Hepatocyte (in vitro differentiated cells): ENCODE measurements around the gene LYZL4. TPM values are rescaled to one million over a fixed set of nuclear protein-coding genes. Genes with fewer than 3 reads are reported as not detected.

ENCODE experiments used
- DNase-seq: peaks from one replicate; pipeline ENCODE4 v3.0.0-alpha.2; 2016; ENCODE audit warnings: low spot score
- H2AFZ ChIP-seq: fragments of 200-600 bp; sonication (generic); 2 replicates; pipeline ENCODE4 v1.6.0; 2016; ENCODE audit warnings: antibody characterized with exemption, mild to moderate bottlenecking
- H3K27ac ChIP-seq: fragments of 200-600 bp; sonication (generic); 2 replicates; pipeline ENCODE4 v1.5.1; 2016; ENCODE audit warnings: mild to moderate bottlenecking
- H3K27me3 ChIP-seq: fragments of 200-600 bp; sonication (generic); 2 replicates; pipeline ENCODE4 v1.6.1; 2016
- H3K36me3 ChIP-seq: fragments of 200-600 bp; sonication (generic); replicated peaks from 2 replicates; pipeline ENCODE4 v1.5.1; 2016; ENCODE audit warnings: low read depth; ENCODE audit not compliant: insufficient read depth
- H3K4me1 ChIP-seq: fragments of 200-600 bp; sonication (generic); 2 replicates; pipeline ENCODE4 v1.5.1; 2016; ENCODE audit warnings: mild to moderate bottlenecking, moderate library complexity; ENCODE audit not compliant: insufficient read depth
- H3K4me2 ChIP-seq: fragments of 200-600 bp; sonication (generic); 2 replicates; pipeline ENCODE4 v1.6.0; 2016
- H3K4me3 ChIP-seq: fragments of 200-600 bp; sonication (generic); 2 replicates; pipeline ENCODE4 v1.5.1; 2016; ENCODE audit warnings: mild to moderate bottlenecking
- H3K79me2 ChIP-seq: fragments of 200-600 bp; sonication (generic); 2 replicates; pipeline ENCODE4 v1.6.0; 2017; ENCODE audit warnings: mild to moderate bottlenecking
- H3K9me2 ChIP-seq: fragments of 200-600 bp; sonication (generic); replicated peaks from 2 replicates; pipeline ENCODE4 v1.6.0; 2017; ENCODE audit warnings: mild to moderate bottlenecking; ENCODE audit not compliant: insufficient read depth
- H3K9me3 ChIP-seq: fragments of 200-600 bp; sonication (generic); 2 replicates; pipeline ENCODE4 v1.5.1; 2016; ENCODE audit warnings: low read depth, mild to moderate bottlenecking
- H4K20me1 ChIP-seq: fragments of 200-600 bp; sonication (generic); 2 replicates; pipeline ENCODE4 v1.6.0; 2016; ENCODE audit warnings: mild to moderate bottlenecking; ENCODE audit not compliant: insufficient read depth, poor library complexity, severe bottlenecking
- CTCF ChIP-seq: fragments of 200-600 bp; sonication (generic); IDR thresholded peaks from 2 replicates; pipeline ENCODE4 v1.5.1; 2016; ENCODE audit warnings: antibody characterized with exemption, mild to moderate bottlenecking; ENCODE audit not compliant: poor library complexity
- EZH2 ChIP-seq: fragments of 200-600 bp; sonication (generic); IDR thresholded peaks from 2 replicates; pipeline ENCODE4 v1.6.1; 2016; ENCODE audit warnings: antibody characterized with exemption, mild to moderate bottlenecking, borderline replicate concordance
- EZH2phosphoT487 ChIP-seq: fragments of 200-600 bp; sonication (generic); IDR thresholded peaks from one replicate; pipeline ENCODE4 v1.6.1; 2018; ENCODE audit warnings: antibody characterized with exemption, mild to moderate bottlenecking, low read depth, moderate library complexity; ENCODE audit not compliant: unreplicated experiment, severe bottlenecking
- WGBS: methylation state at CpG from one replicate; pipeline ENCODE4 v1.1.6; 2016; ENCODE audit warnings: low lambda C conversion rate; ENCODE audit errors: missing lambda C conversion rate; 5-methylcytosine and 5-hydroxymethylcytosine counted together
- polyA plus RNA-seq: library from polyadenylated mRNA; unstranded; fragments of >200 nt; fragmentation: Nextera tagmentation; extraction: Ambion mirVana; gene quantifications from 2 replicates; pipeline ENCODE4 v1.2.1, GENCODE V29; 2016
- total RNA-seq: library from RNA; depleted of rRNA; stranded (reverse); fragments of >200 nt; gene quantifications from 2 replicates; pipeline ENCODE4 v1.2.3, GENCODE V29; 2014

Gene LYZL4
- total and polyA plus RNA-seq, 2 experiments from 2014 or later, result not detected

- Histone ChIP-seq H3K36me3 (no peaks in the 10 kb centered on the region), H4K20me1 (no peaks in the 10 kb centered on the region), H3K9me2 (no peaks in the 10 kb centered on the region), H3K27me3 (no peaks in the 10 kb centered on the region), H3K4me1 (no peaks in the 10 kb centered on the region), H3K27ac (no peak overlapping the region), H3K4me3 (no peak overlapping the region), H2AFZ (no peak overlapping the region), H3K9me3 (no peaks in the 10 kb centered on the region), H3K4me2 (no peak overlapping the region), H3K79me2 (no peaks in the 10 kb centered on the region)
- DNase-seq, result no peak
- WGBS, result 85% methylated on average over 2 of the region's 2 CpGs
- TF ChIP-seq EZH2phosphoT487 (no peak), CTCF (no peak), EZH2 (no peak)
Observed at GRCh38 chr3:42451546-42452230, 41.3 kb upstream of the LYZL4 start.

GRCh38 chr3:42451116-42451515 lies 40.7 kb upstream of the LYZL4 start:
- WGBS, result 80% methylated on average over 2 of the region's 2 CpGs
- Histone ChIP-seq H3K79me2 (no peaks in the 10 kb centered on the region), H3K4me1 (no peaks in the 10 kb centered on the region), H3K27me3 (no peaks in the 10 kb centered on the region), H3K4me3 (no peak overlapping the region), H2AFZ (no peak overlapping the region), H3K9me2 (no peaks in the 10 kb centered on the region), H3K27ac (no peak overlapping the region), H4K20me1 (no peaks in the 10 kb centered on the region), H3K9me3 (no peaks in the 10 kb centered on the region), H3K36me3 (no peaks in the 10 kb centered on the region), H3K4me2 (no peak overlapping the region)
- DNase-seq, result no peak
- TF ChIP-seq CTCF, result no peak

- no peak for TF ChIP-seq EZH2phosphoT487
- no peak for TF ChIP-seq EZH2
- TF ChIP-seq CTCF, result no peak
- H4K20me1 ChIP-seq, result no peaks in the 10 kb centered on the region
- no peak overlapping the region for H2AFZ ChIP-seq
- H3K4me3 ChIP-seq, result no peak overlapping the region
- H3K27ac ChIP-seq, result no peak overlapping the region
- 96% methylated on average over 1 of the region's 1 CpG for WGBS
- no peaks in the 10 kb centered on the region for H3K9me2 ChIP-seq
- H3K36me3 ChIP-seq, result no peaks in the 10 kb centered on the region
- H3K27me3 ChIP-seq, result no peaks in the 10 kb centered on the region
- no peaks in the 10 kb centered on the region for H3K4me1 ChIP-seq
- H3K4me2 ChIP-seq, result no peak overlapping the region
- H3K9me3 ChIP-seq, result no peaks in the 10 kb centered on the region
- no peaks in the 10 kb centered on the region for H3K79me2 ChIP-seq
- no peak for DNase-seq
Observed at GRCh38 chr3:42450567-42450966, 40.2 kb upstream of the LYZL4 start.
